Esophagus muscularis mucosa (tissue), 3 donors: Measurements from ENCODE around the gene HK2.

Experiments used
- POLR2AphosphoS5 ChIP-seq, 2 donors: sonication (generic); formaldehyde crosslinking; IDR thresholded peaks; one replicate each; pipeline ENCODE4 v1.6.1; 2017; ENCODE audit warnings: antibody characterized with exemption in 2 of 2
- TF ChIP-seq, protein P1 (sequence below), 3 experiments: fragments of 200-600 bp in 2 of 3; fragments of 450-650 bp in 1 of 3; sonication (generic) in 2 of 3; IDR thresholded peaks; one replicate each; pipeline ENCODE4 v1.5.1; 2017 to 2019; ENCODE audit warnings: antibody characterized with exemption in 3 of 3, mild to moderate bottlenecking in 2 of 3, moderate library complexity in 1 of 3

DNA sequence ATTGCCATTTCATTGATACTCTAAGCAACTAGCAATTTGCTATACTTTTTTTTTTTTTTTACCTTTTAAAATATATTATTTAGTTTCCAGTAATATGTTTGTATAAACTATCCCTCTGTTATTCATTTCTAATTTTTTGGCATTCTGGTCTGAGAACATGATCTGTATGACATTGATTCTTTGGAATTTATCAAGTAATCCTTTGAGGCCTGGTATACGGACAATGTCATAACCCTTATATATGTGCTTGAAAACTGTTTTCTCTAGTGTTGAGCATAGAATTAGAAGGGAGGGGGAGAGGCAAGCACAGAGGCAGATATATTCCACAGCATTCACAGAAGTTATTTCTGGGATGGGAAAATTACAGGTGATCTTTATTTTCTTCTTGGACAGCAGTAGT, 76.3 kb downstream of the HK2 start:
- TF ChIP-seq, protein P1, sequence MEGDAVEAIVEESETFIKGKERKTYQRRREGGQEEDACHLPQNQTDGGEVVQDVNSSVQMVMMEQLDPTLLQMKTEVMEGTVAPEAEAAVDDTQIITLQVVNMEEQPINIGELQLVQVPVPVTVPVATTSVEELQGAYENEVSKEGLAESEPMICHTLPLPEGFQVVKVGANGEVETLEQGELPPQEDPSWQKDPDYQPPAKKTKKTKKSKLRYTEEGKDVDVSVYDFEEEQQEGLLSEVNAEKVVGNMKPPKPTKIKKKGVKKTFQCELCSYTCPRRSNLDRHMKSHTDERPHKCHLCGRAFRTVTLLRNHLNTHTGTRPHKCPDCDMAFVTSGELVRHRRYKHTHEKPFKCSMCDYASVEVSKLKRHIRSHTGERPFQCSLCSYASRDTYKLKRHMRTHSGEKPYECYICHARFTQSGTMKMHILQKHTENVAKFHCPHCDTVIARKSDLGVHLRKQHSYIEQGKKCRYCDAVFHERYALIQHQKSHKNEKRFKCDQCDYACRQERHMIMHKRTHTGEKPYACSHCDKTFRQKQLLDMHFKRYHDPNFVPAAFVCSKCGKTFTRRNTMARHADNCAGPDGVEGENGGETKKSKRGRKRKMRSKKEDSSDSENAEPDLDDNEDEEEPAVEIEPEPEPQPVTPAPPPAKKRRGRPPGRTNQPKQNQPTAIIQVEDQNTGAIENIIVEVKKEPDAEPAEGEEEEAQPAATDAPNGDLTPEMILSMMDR (IDR thresholded peaks at IDR 0.05): no peak
- no peak for TF ChIP-seq POLR2AphosphoS5 (IDR thresholded peaks at IDR 0.05)
